OCI-LY7 (cell line): ENCODE data around the gene UBAP1. TPM values are rescaled to one million over a fixed set of nuclear protein-coding genes. Genes with fewer than 3 reads are reported as not detected.

Source experiments
- BruUV-seq: library from RNA; stranded (reverse); fragments of 400-500 nt; replicated peaks from 2 replicates; lab custom pipeline; 2021; lab: Mats Ljungman, UMichigan
- CTCF ChIA-PET: fragments of 300-600 bp; sonication (Branson Sonifier 250); formaldehyde crosslinking; loops from one replicate; lab custom pipeline; 2022; ENCODE audit warnings: antibody characterized with exemption; ENCODE audit not compliant: unreplicated experiment; lab: Charles Lee
- POLR2A ChIA-PET: fragments of 300-600 bp; sonication (Branson Sonifier 250); formaldehyde crosslinking; loops from one replicate; lab custom pipeline; 2022; ENCODE audit warnings: antibody characterized with exemption; lab: Charles Lee
- DNase-seq: peaks from one replicate; pipeline ENCODE4 v3.0.0-alpha.2; 2015; ENCODE audit warnings: low spot score
- H2AFZ ChIP-seq: fragments of 200-600 bp; sonication (generic), shearing (Covaris generic); 2 replicates; pipeline ENCODE4 v1.6.1; 2014; ENCODE audit warnings: mild to moderate bottlenecking, antibody characterized with exemption, low read length, moderate library complexity
- H3K27ac ChIP-seq: fragments of 200-600 bp; sonication (generic); 2 replicates; pipeline ENCODE4 v1.5.1; 2014; ENCODE audit warnings: mixed run types, low read depth, mild to moderate bottlenecking, moderate library complexity, low read length, inconsistent platforms; ENCODE audit not compliant: poor library complexity, severe bottlenecking
- H3K36me3 ChIP-seq: fragments of 200-600 bp; sonication (generic); 2 replicates; pipeline ENCODE4 v1.6.1; 2014; ENCODE audit warnings: mild to moderate bottlenecking, antibody characterized with exemption, low read length, moderate library complexity, mixed read lengths; ENCODE audit not compliant: insufficient read depth
- H3K4me1 ChIP-seq: fragments of 200-600 bp; sonication (generic); 2 replicates; pipeline ENCODE4 v1.5.1; 2014; ENCODE audit warnings: mild to moderate bottlenecking, low read length; ENCODE audit not compliant: insufficient read depth, poor library complexity, severe bottlenecking
- H3K4me2 ChIP-seq: fragments of 200-600 bp; sonication (generic); 2 replicates; pipeline ENCODE4 v1.6.1; 2014; ENCODE audit warnings: mild to moderate bottlenecking, low read length
- H3K4me3 ChIP-seq: fragments of 200-600 bp; sonication (generic); 2 replicates; pipeline ENCODE4 v1.5.1; 2014; ENCODE audit warnings: mild to moderate bottlenecking, low read depth, low read length; ENCODE audit not compliant: poor library complexity, severe bottlenecking
- H3K79me2 ChIP-seq: fragments of 200-600 bp; sonication (generic); 2 replicates; pipeline ENCODE4 v1.6.1; 2016; ENCODE audit warnings: low read depth, mild to moderate bottlenecking, low read length, moderate library complexity, mixed read lengths; ENCODE audit not compliant: insufficient read depth
- H3K9me2 ChIP-seq: fragments of 200-600 bp; sonication (generic); 2 replicates; pipeline ENCODE4 v1.6.1; 2016; ENCODE audit warnings: mild to moderate bottlenecking, low read length, mixed read lengths; ENCODE audit not compliant: insufficient read depth
- H3K9me3 ChIP-seq: fragments of 200-600 bp; sonication (generic); 2 replicates; pipeline ENCODE4 v1.6.1; 2014; ENCODE audit warnings: mild to moderate bottlenecking, mixed run types, low read length, mixed read lengths
- H4K20me1 ChIP-seq: fragments of 200-600 bp; sonication (generic); 2 replicates; pipeline ENCODE4 v1.6.1; 2014; ENCODE audit warnings: mild to moderate bottlenecking, antibody characterized with exemption, low read length, moderate library complexity, mixed read lengths; ENCODE audit not compliant: insufficient read depth
- EZH2phosphoT487 ChIP-seq: fragments of 200-600 bp; sonication (generic); IDR thresholded peaks from 2 replicates; pipeline ENCODE4 v1.6.1; 2018; ENCODE audit warnings: low read depth, borderline replicate concordance, mild to moderate bottlenecking, mixed run types, antibody characterized with exemption, low read length, moderate library complexity, mixed read lengths
- intact Hi-C: fragments of 100-400 bp; cut with micrococcal nuclease; formaldehyde crosslinking; loops from one replicate; pipeline ENCODE4 v1.10.0; 2022; ENCODE audit not compliant: unreplicated experiment
- total RNA-seq, 2 experiments: library from RNA; depleted of rRNA in 1 of 2; stranded (reverse); fragments of >200 nt in 1 of 2; shearing (Covaris generic) in 1 of 2; gene quantifications; 2 replicates each; pipeline ENCODE4 v1.2.3, GENCODE V29; 2014 to 2022
- TF ChIP-seq, protein P1 (sequence below): fragments of 200-600 bp; sonication (generic); conservative IDR thresholded peaks from 2 replicates; pipeline ENCODE4 v1.5.1; 2014; ENCODE audit warnings: mild to moderate bottlenecking, antibody characterized with exemption, low read length, moderate library complexity, mixed read lengths

Gene UBAP1
- total RNA-seq, 2 experiments from 2014 or later = 12.4 to 22.4 TPM

DNA sequence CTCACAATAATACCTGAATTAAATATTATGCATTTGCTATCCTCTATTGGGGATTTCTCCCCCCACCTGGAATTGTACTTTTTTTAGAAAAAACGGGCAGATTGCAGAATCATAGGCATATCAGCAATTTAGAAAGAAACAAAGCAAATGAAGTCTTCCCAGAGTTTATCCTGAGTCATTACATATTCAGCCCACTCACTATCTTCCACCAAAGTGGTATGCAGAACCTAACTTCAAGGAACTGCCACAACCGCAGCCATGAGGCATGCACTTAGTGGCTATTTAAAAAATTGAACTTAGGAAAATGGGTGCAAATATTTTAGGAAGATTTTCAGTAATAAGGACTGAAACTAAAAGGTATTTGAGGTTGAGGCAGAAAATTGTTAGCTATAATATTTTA lies 48.6 kb downstream of the UBAP1 start:
- no peak overlapping the region for H3K4me2 ChIP-seq
- no peak overlapping the region for H2AFZ ChIP-seq
- H3K4me3 ChIP-seq = no peak overlapping the region
- H3K27ac ChIP-seq = no peak overlapping the region
- H3K36me3 ChIP-seq = peaks cover 14% of the 10 kb centered on the region; the same call in 1 of the 2 replicates
- H3K9me3 ChIP-seq = no peaks in the 10 kb centered on the region
- no peaks in the 10 kb centered on the region for H3K9me2 ChIP-seq
- ChIA-PET POLR2A (interaction anchor here (1.2 kb wide), 1 partner anchor 52 kb away, joined by 5 read pairs; no protein-coding TSS in a partner anchor), CTCF (interaction anchor here (1.1 kb wide), 1 partner anchor 111 kb away, joined by 3 read pairs; no protein-coding TSS in a partner anchor)
- no TSS peak for BruUV-seq
- H4K20me1 ChIP-seq = no peaks in the 10 kb centered on the region
- H3K4me1 ChIP-seq = no peaks in the 10 kb centered on the region
- TF ChIP-seq EZH2phosphoT487 = no peak
- TF ChIP-seq, protein P1, sequence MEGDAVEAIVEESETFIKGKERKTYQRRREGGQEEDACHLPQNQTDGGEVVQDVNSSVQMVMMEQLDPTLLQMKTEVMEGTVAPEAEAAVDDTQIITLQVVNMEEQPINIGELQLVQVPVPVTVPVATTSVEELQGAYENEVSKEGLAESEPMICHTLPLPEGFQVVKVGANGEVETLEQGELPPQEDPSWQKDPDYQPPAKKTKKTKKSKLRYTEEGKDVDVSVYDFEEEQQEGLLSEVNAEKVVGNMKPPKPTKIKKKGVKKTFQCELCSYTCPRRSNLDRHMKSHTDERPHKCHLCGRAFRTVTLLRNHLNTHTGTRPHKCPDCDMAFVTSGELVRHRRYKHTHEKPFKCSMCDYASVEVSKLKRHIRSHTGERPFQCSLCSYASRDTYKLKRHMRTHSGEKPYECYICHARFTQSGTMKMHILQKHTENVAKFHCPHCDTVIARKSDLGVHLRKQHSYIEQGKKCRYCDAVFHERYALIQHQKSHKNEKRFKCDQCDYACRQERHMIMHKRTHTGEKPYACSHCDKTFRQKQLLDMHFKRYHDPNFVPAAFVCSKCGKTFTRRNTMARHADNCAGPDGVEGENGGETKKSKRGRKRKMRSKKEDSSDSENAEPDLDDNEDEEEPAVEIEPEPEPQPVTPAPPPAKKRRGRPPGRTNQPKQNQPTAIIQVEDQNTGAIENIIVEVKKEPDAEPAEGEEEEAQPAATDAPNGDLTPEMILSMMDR = no peak
- no peaks in the 10 kb centered on the region for H3K79me2 ChIP-seq
- intact Hi-C loops = no loop called here
- no peak for DNase-seq

DNA sequence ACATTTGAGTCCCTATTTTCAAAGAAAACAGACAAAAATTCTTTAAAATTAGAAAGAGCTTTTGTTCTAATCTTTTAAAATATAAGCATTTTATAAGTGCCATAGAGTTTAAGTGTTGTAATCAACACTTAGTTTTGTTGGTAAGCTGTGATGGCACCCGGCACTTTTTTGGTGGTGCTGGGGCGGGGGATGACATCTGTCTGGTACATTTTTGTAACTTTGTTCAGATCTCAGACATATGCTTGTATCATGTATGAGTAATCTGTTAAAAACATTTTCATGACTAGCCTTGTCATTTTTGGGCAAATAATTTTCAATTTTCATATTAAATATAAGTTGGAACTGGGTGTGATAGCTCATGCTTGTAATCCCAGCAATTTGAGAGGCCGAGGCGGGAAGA lies 51.7 kb downstream of the UBAP1 start:
- Histone ChIP-seq H3K4me2 (no peak overlapping the region), H3K79me2 (no peaks in the 10 kb centered on the region), H4K20me1 (no peaks in the 10 kb centered on the region), H3K36me3 (peaks cover 15% of the 10 kb centered on the region; the same call in 1 of the 2 replicates), H3K27ac (no peak overlapping the region), H3K4me3 (no peak overlapping the region), H3K9me3 (no peaks in the 10 kb centered on the region), H2AFZ (no peak overlapping the region), H3K4me1 (no peaks in the 10 kb centered on the region), H3K9me2 (no peaks in the 10 kb centered on the region)
- DNase-seq = no peak
- ChIA-PET POLR2A (no interaction called here), CTCF (no interaction called here)
- intact Hi-C loops = loop anchor here (10.0 kb wide), 1 partner anchor 306 kb away; no protein-coding TSS in a partner anchor
- no TSS peak for BruUV-seq
- no peak for TF ChIP-seq EZH2phosphoT487
- TF ChIP-seq, protein P1 = no peak

DNA sequence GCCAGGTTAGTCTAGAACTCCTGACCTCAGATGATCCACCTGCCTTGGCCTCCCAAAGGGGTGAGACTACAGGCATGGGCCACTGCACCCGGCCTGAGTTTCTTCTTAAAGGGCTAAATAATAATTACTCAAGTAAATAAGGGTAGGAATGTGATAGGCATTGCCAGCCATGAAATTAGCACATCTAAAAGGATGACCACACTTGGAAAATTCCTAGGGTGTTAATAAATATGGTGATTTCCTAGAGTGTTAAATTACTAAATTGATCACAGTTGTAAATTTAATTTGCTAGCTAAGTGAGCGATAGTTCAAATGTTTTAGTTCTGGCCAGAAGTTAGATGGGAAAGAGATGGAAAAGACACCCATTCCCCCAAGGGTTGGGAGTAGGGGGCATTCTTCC lies 53.4 kb downstream of the UBAP1 start:
- no peak overlapping the region for H2AFZ ChIP-seq
- TF ChIP-seq, protein P1 = no peak
- TF ChIP-seq EZH2phosphoT487 = no peak
- H3K4me2 ChIP-seq = no peak overlapping the region
- H3K4me3 ChIP-seq = no peak overlapping the region
- no peaks in the 10 kb centered on the region for H3K4me1 ChIP-seq
- intact Hi-C loops = loop anchor here (10.0 kb wide), 1 partner anchor 307 kb away; no protein-coding TSS in a partner anchor
- no peaks in the 10 kb centered on the region for H4K20me1 ChIP-seq
- no peak overlapping the region for H3K27ac ChIP-seq
- ChIA-PET POLR2A (no interaction called here), CTCF (no interaction called here)
- no TSS peak for BruUV-seq
- H3K36me3 ChIP-seq = peaks cover 31% of the 10 kb centered on the region
- H3K9me2 ChIP-seq = no peaks in the 10 kb centered on the region
- no peaks in the 10 kb centered on the region for H3K79me2 ChIP-seq
- no peaks in the 10 kb centered on the region for H3K9me3 ChIP-seq
- no peak for DNase-seq
